GM11168 (cell line): ENCODE data around the gene HMX2.
"Not testable (repeated sequence)": the region's sequence is repeated elsewhere in the genome, so short reads cannot be mapped to it uniquely, and the experiment has no call there.

Experiments used
- in situ Hi-C: fragments of 300-500 bp; cut with MboI; formaldehyde crosslinking; loops from one replicate; pipeline ENCODE4 v1.12.0; 2022; ENCODE audit warnings: low sequenced_read_pairs; ENCODE audit not compliant: unreplicated experiment

Gene HMX2

GRCh38 chr10:123178390-123178789, 30.5 kb downstream of the HMX2 start:
- in situ Hi-C loops = not testable (repeated sequence)

GRCh38 chr10:123180101-123181090, 32.5 kb downstream of the HMX2 start:
- in situ Hi-C loops = no loop called here

- in situ Hi-C loops = no loop called here
These were observed 35.8 kb downstream of the HMX2 start for GRCh38 chr10:123183724-123184123.

- in situ Hi-C loops = no loop called here
These were observed 39.8 kb downstream of the HMX2 start for GRCh38 chr10:123187781-123188180.

GRCh38 chr10:123191886-123192285, 44.0 kb downstream of the HMX2 start:
- in situ Hi-C loops = no loop called here

- in situ Hi-C loops = no loop called here
These were observed 46.1 kb downstream of the HMX2 start for GRCh38 chr10:123194056-123194455.
